K562 (cell line): Measurements from ENCODE around the gene CCDC171. TPM values are rescaled to one million over a fixed set of nuclear protein-coding genes. Genes with fewer than 3 reads are reported as not detected.

ENCODE experiments used
- ATAC-seq: fragments of 200-7000 bp; cut with Tn5 transposase; 3 replicates; pipeline ENCODE4 v1.9.1; 2020; ENCODE audit warnings: moderate library complexity
- BruUV-seq: library from RNA; stranded (reverse); fragments of 400-500 nt; replicated peaks from 2 replicates; lab custom pipeline; 2021; lab: Mats Ljungman, UMichigan
- CTCF ChIA-PET: fragments of 300-600 bp; formaldehyde crosslinking; extraction: SDS; loops from one replicate; lab custom pipeline; 2021; ENCODE audit warnings: low intra/inter-chr PET ratio; lab: Yijun Ruan, JAX
- POLR2A ChIA-PET: fragments of 300-600, 350-650 bp; sonication (Branson Sonifier 250); formaldehyde crosslinking; extraction: SDS; loops from one replicate; lab custom pipeline; 2021; ENCODE audit warnings: antibody characterized with exemption, inconsistent platforms; lab: Yijun Ruan, JAX
- DNase-seq, 4 experiments: peaks; one replicate each; pipeline versions ENCODE4 v3.0.0 to v3.0.0-alpha.2; 2011 to 2018; ENCODE audit warnings: low spot score in 3 of 4, mixed read lengths in 3 of 4; ENCODE audit errors: extremely low read depth in 1 of 4
- FAIRE-seq: peaks from 2 replicates; lab custom pipeline; 2011; peaks lifted over from hg19 to GRCh38; lab: Jason Lieb, UNC
- H2AFZ ChIP-seq: 2 replicates; pipeline ENCODE4 v1.6.0; 2011; ENCODE audit warnings: low read depth, low read length, control low read depth, inconsistent platforms
- H3K27ac ChIP-seq: fragments of 200-600 bp; 3 replicates; pipeline ENCODE4 v1.8.0; 2011; ENCODE audit warnings: low read depth, mild to moderate bottlenecking, control low read depth, inconsistent platforms, low read length, moderate library complexity, mixed read lengths; ENCODE audit errors: extremely low read depth
- H3K27me3 ChIP-seq, 2 experiments: fragments of 300-600 bp in 1 of 2; 2 replicates in 1 of 2; 3 replicates in 1 of 2; pipeline versions ENCODE4 v1.6.0 to v1.8.0; 2011; ENCODE audit warnings: inconsistent platforms in 2 of 2, low read length in 2 of 2, mild to moderate bottlenecking in 1 of 2, mixed read lengths in 1 of 2, moderate library complexity in 1 of 2; ENCODE audit not compliant: control insufficient read depth in 2 of 2, insufficient read depth in 2 of 2
- H3K36me3 ChIP-seq: fragments of 300-600 bp; 3 replicates; pipeline ENCODE4 v1.8.0; 2011; ENCODE audit warnings: mild to moderate bottlenecking, low read length, inconsistent platforms; ENCODE audit not compliant: control insufficient read depth, insufficient read depth
- H3K4me1 ChIP-seq, 2 experiments: fragments of 200-600 bp in 1 of 2; replicated peaks in 1 of 2; 2 replicates in 1 of 2; 3 replicates in 1 of 2; pipeline versions ENCODE4 v1.5.1 to v1.8.0; 2011; ENCODE audit warnings: inconsistent platforms in 2 of 2, low read length in 2 of 2, mild to moderate bottlenecking in 1 of 2, mixed read lengths in 1 of 2, moderate library complexity in 1 of 2; ENCODE audit not compliant: control insufficient read depth in 2 of 2, insufficient read depth in 2 of 2
- H3K4me2 ChIP-seq: 2 replicates; pipeline ENCODE4 v1.6.1; 2011; ENCODE audit warnings: low read length, control low read depth, inconsistent platforms, mixed read lengths; ENCODE audit not compliant: insufficient read depth
- H3K4me3 ChIP-seq: fragments of 200-600 bp; sonication (generic), shearing (Covaris generic); 2 replicates; pipeline ENCODE4 v1.5.1; 2016; ENCODE audit warnings: control low read depth, inconsistent platforms
- H3K79me2 ChIP-seq: fragments of 200-600 bp; 3 replicates; pipeline ENCODE4 v1.8.0; 2011; ENCODE audit warnings: low read length, inconsistent platforms; ENCODE audit not compliant: control insufficient read depth, insufficient read depth
- H3K9ac ChIP-seq, 2 experiments: 2 replicates each; pipeline versions ENCODE4 v1.6.0 to v1.6.1; 2011; ENCODE audit warnings: low read depth in 2 of 2, low read length in 2 of 2, control low read depth in 1 of 2, inconsistent platforms in 1 of 2, mild to moderate bottlenecking in 1 of 2, mixed read lengths in 1 of 2; ENCODE audit not compliant: insufficient read depth in 1 of 2
- H3K9me1 ChIP-seq: one replicate; pipeline ENCODE4 v1.6.0; 2011; ENCODE audit warnings: inconsistent platforms, mild to moderate bottlenecking, low read length, moderate library complexity; ENCODE audit not compliant: control insufficient read depth, insufficient read depth
- H3K9me3 ChIP-seq: replicated peaks from 2 replicates; pipeline ENCODE4 v1.5.1; 2011; ENCODE audit warnings: low read depth, low read length, inconsistent platforms; ENCODE audit not compliant: control insufficient read depth, insufficient read depth
- H4K20me1 ChIP-seq: replicated peaks from 2 replicates; pipeline ENCODE4 v1.6.1; 2011; ENCODE audit warnings: low read length, inconsistent platforms, mixed read lengths; ENCODE audit not compliant: control insufficient read depth, insufficient read depth
- BACH1 ChIP-seq: fragments of 200-800 bp; sonication (Bioruptor generic); IDR thresholded peaks from 2 replicates; pipeline ENCODE4 v1.6.1; 2016; ENCODE audit warnings: missing genetic modification characterization, missing compliant biosample characterization
- CHD1 ChIP-seq: fragments of 200-600 bp; sonication (generic); IDR thresholded peaks from one replicate; pipeline ENCODE4 v1.6.1; 2012; ENCODE audit warnings: mild to moderate bottlenecking, moderate library complexity, low read length, inconsistent platforms
- IRF2 ChIP-seq: sonication (generic); formaldehyde crosslinking; IDR thresholded peaks from 2 replicates; pipeline ENCODE4 v1.8.1; 2022; ENCODE audit warnings: mild to moderate bottlenecking, missing genetic modification reagents
- MED1 ChIP-seq: sonication (generic); formaldehyde crosslinking; IDR thresholded peaks from 2 replicates; pipeline ENCODE4 v1.8.1; 2023; ENCODE audit warnings: missing genetic modification reagents, borderline replicate concordance
- SETDB1 ChIP-seq: IDR thresholded peaks from one replicate; pipeline ENCODE4 v1.6.1; 2012; ENCODE audit warnings: low read length, control low read depth, inconsistent platforms
- TARDBP ChIP-seq: fragments of 450-650 bp; IDR thresholded peaks from 2 replicates; pipeline ENCODE4 v1.6.1; 2016
- THRAP3 ChIP-seq: fragments of 450-650 bp; IDR thresholded peaks from 2 replicates; pipeline ENCODE4 v1.6.1; 2016; ENCODE audit warnings: mild to moderate bottlenecking, inconsistent platforms, borderline replicate concordance
- ZNF696 ChIP-seq: fragments of 250-450 bp; sonication (Bioruptor Pico); conservative IDR thresholded peaks from 2 replicates; pipeline ENCODE4 v1.4.0; 2020; ENCODE audit warnings: mild to moderate bottlenecking, moderate library complexity
- WGBS: fragments of 100-300 bp; shearing (Covaris generic); methylation state at CpG from one replicate; pipeline ENCODE4 v1.1.6; 2016; ENCODE audit warnings: low coverage, mixed read lengths; ENCODE audit not compliant: insufficient coverage; ENCODE audit errors: missing lambda C conversion rate; 5-methylcytosine and 5-hydroxymethylcytosine counted together
- in situ Hi-C: fragments of 300-500 bp; cut with MboI; formaldehyde crosslinking; loops from 4 replicates; pipeline ENCODE4 v1.15.0; 2018; ENCODE audit warnings: inconsistent platforms, mixed read lengths
- intact Hi-C: fragments of 100-400 bp; cut with micrococcal nuclease; formaldehyde crosslinking; loops from 2 replicates; pipeline ENCODE4 v1.14.2; 2022
- polyA plus RNA-seq, 8 experiments: library from polyadenylated mRNA; depleted of rRNA in 4 of 8; stranded (reverse) in 5 of 8; unstranded in 3 of 8; fragments of >200 nt; fragmentation: Nextera tagmentation in 2 of 8; fragmentation: Illumina TruSeq in 1 of 8; extraction: Ambion mirVana in 2 of 8; extraction: Trizol in 1 of 8; gene quantifications; 2 replicates each; pipeline versions ENCODE4 v1.2.1 to v1.2.3, GENCODE V29; 2011 to 2014; ENCODE audit warnings: inconsistent platforms in 1 of 8, missing spikeins in 1 of 8
- total RNA-seq, 7 experiments: library from RNA; depleted of rRNA in 6 of 7; stranded (reverse); fragments of >200 nt in 6 of 7; fragmentation: Illumina TruSeq in 2 of 7; extraction: Trizol in 2 of 7; gene quantifications; 2 replicates each; pipeline versions ENCODE4 v1.2.1 to v1.2.3, GENCODE V29; 2011 to 2021; ENCODE audit warnings: low replicate concordance in 1 of 7
- TF ChIP-seq, protein P1 (sequence below): fragments of 250-450 bp; sonication (Bioruptor Pico); IDR thresholded peaks from 2 replicates; pipeline ENCODE4 v1.8.0; 2021; ENCODE audit warnings: moderate library complexity, mild to moderate bottlenecking, inconsistent platforms
- TF ChIP-seq, protein P2 (sequence below): sonication (generic); formaldehyde crosslinking; IDR thresholded peaks from 2 replicates; pipeline ENCODE4 v1.8.1; 2023; ENCODE audit warnings: mild to moderate bottlenecking, missing genetic modification reagents
- TF ChIP-seq, protein P3 (sequence below): fragments of 250-450 bp; sonication (Bioruptor Pico); IDR thresholded peaks from 2 replicates; pipeline ENCODE4 v1.4.0; 2020

Gene CCDC171
- total and polyA plus RNA-seq, 9 of the 15 experiments (the other 6 are each of a cell fraction or from before 2014, with no cell fraction given), result 0.08 to 3.8 (median 0.27) TPM

DNA sequence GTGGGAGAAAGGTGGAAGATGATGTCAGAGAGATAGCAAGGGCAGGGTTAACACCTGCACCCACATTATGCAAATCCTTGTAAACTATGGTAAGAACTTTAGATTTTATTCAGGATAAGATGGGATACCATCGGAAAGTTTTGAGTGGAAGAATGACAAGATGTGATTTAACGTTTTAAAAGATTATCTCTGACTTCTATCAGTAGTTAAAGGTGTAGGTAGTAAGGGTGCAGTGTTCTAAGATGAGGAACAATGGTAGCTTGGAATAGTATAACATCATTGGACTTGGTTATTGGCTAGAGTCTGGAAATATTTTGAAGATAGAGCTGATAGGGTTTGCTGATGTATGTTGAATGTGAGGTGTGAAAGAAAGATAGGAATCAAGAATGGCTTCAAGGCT, 211.3 kb downstream of the CCDC171 start:
- no peak for ATAC-seq
- no peaks in the 10 kb centered on the region for H3K9me1 ChIP-seq
- intact Hi-C loops, result no loop called here
- CTCF ChIA-PET, result no interaction called here
- H3K9me3 ChIP-seq, result no peaks in the 10 kb centered on the region
- TF ChIP-seq SETDB1 (no peak), IRF2 (no peak), ZNF696 (CRISPR knock-in tag) (no peak), MED1 (CRISPR knock-in tag) (no peak), CHD1 (no peak), THRAP3 (no peak), BACH1 (tag) (no peak), TARDBP (no peak)
- TF ChIP-seq, protein P1, sequence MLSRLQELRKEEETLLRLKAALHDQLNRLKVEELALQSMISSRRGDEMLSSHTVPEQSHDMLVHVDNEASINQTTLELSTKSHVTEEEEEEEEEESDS (CRISPR knock-in tag), result no peak
- TF ChIP-seq, protein P2, sequence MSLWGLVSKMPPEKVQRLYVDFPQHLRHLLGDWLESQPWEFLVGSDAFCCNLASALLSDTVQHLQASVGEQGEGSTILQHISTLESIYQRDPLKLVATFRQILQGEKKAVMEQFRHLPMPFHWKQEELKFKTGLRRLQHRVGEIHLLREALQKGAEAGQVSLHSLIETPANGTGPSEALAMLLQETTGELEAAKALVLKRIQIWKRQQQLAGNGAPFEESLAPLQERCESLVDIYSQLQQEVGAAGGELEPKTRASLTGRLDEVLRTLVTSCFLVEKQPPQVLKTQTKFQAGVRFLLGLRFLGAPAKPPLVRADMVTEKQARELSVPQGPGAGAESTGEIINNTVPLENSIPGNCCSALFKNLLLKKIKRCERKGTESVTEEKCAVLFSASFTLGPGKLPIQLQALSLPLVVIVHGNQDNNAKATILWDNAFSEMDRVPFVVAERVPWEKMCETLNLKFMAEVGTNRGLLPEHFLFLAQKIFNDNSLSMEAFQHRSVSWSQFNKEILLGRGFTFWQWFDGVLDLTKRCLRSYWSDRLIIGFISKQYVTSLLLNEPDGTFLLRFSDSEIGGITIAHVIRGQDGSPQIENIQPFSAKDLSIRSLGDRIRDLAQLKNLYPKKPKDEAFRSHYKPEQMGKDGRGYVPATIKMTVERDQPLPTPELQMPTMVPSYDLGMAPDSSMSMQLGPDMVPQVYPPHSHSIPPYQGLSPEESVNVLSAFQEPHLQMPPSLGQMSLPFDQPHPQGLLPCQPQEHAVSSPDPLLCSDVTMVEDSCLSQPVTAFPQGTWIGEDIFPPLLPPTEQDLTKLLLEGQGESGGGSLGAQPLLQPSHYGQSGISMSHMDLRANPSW, result no peak
- TF ChIP-seq, protein P3, sequence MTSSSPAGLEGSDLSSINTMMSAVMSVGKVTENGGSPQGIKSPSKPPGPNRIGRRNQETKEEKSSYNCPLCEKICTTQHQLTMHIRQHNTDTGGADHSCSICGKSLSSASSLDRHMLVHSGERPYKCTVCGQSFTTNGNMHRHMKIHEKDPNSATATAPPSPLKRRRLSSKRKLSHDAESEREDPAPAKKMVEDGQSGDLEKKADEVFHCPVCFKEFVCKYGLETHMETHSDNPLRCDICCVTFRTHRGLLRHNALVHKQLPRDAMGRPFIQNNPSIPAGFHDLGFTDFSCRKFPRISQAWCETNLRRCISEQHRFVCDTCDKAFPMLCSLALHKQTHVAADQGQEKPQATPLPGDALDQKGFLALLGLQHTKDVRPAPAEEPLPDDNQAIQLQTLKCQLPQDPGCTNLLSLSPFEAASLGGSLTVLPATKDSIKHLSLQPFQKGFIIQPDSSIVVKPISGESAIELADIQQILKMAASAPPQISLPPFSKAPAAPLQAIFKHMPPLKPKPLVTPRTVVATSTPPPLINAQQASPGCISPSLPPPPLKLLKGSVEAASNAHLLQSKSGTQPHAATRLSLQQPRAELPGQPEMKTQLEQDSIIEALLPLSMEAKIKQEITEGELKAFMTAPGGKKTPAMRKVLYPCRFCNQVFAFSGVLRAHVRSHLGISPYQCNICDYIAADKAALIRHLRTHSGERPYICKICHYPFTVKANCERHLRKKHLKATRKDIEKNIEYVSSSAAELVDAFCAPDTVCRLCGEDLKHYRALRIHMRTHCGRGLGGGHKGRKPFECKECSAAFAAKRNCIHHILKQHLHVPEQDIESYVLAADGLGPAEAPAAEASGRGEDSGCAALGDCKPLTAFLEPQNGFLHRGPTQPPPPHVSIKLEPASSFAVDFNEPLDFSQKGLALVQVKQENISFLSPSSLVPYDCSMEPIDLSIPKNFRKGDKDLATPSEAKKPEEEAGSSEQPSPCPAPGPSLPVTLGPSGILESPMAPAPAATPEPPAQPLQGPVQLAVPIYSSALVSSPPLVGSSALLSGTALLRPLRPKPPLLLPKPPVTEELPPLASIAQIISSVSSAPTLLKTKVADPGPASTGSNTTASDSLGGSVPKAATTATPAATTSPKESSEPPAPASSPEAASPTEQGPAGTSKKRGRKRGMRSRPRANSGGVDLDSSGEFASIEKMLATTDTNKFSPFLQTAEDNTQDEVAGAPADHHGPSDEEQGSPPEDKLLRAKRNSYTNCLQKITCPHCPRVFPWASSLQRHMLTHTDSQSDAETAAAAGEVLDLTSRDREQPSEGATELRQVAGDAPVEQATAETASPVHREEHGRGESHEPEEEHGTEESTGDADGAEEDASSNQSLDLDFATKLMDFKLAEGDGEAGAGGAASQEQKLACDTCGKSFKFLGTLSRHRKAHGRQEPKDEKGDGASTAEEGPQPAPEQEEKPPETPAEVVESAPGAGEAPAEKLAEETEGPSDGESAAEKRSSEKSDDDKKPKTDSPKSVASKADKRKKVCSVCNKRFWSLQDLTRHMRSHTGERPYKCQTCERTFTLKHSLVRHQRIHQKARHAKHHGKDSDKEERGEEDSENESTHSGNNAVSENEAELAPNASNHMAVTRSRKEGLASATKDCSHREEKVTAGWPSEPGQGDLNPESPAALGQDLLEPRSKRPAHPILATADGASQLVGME (CRISPR knock-in tag), result no peak
- no TSS peak for BruUV-seq
- no peaks in the 10 kb centered on the region for H3K4me1 ChIP-seq
- no peak overlapping the region for H2AFZ ChIP-seq
- no peak for DNase-seq
- H4K20me1 ChIP-seq, result no peaks in the 10 kb centered on the region
- H3K4me2 ChIP-seq, result no peak overlapping the region
- POLR2A ChIA-PET, result no interaction called here
- no peak overlapping the region for H3K4me3 ChIP-seq
- FAIRE-seq, result no peak
- H3K79me2 ChIP-seq, result no peaks in the 10 kb centered on the region
- H3K27me3 ChIP-seq, result no peaks in the 10 kb centered on the region
- no peak overlapping the region for H3K9ac ChIP-seq
- no peak overlapping the region for H3K27ac ChIP-seq
- WGBS, result 0% methylated on average over 2 of the region's 2 CpGs
- in situ Hi-C loops, result no loop called here
- H3K36me3 ChIP-seq, result no peaks in the 10 kb centered on the region
